ENCODE results near the gene TSPAN1.

GRCh38 chr1:46173361-46173856 is 1.5 kb upstream of the TSPAN1 start:
- TF ChIP-seq CTCF (conservative IDR thresholded peaks at IDR 0.05; ENCODE audit: low read length) (no peak), EZH2phosphoT487 (IDR thresholded peaks at IDR 0.05; ENCODE audit: borderline replicate concordance) (no peak)
